ENCODE measurements around the gene PTGFR.

The PTGFR gene

GRCh38 chr1:78519446-78519845 is 28.7 kb downstream of the PTGFR start:
- DNase-seq (ENCODE audit: low read depth in 2 of 2, low spot score in 1 of 2), result no peak

DNA sequence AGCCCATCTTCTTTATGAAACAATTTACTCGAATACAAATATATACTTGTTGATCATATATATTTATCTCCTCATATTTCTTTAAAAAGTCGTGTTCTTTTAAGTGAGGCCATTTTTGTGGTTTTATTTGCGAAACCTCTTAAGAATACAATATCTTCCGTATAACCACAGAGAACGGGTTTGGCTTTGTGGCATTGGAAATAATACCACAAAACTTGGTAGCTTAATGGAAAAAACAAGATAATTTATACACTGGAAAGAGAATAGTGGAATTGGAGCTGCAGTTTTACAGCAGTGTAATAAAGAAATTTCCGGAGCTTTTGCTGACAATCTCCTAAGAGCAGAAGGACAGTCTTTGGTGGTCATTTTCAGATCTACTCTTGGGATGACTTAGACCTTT is 29.4 kb downstream of the PTGFR start:
- DNase-seq (ENCODE audit: low read depth in 2 of 2, low spot score in 1 of 2), result no peak

GRCh38 chr1:78520843-78521242 is 30.1 kb downstream of the PTGFR start:
- no peak for DNase-seq (ENCODE audit: low read depth in 2 of 2, low spot score in 1 of 2)

- DNase-seq (ENCODE audit: low read depth in 2 of 2, low spot score in 1 of 2), result no peak
Measured at GRCh38 chr1:78522136-78522535, 31.4 kb downstream of the PTGFR start.

- DNase-seq (ENCODE audit: low read depth in 2 of 2, low spot score in 1 of 2), result no peak
Measured at GRCh38 chr1:78526496-78526895, 35.7 kb downstream of the PTGFR start.

GRCh38 chr1:78527706-78528105 is 36.9 kb downstream of the PTGFR start:
- DNase-seq (ENCODE audit: low read depth in 2 of 2, low spot score in 1 of 2), result no peak

GRCh38 chr1:78533527-78533926 is 42.8 kb downstream of the PTGFR start:
- no peak for DNase-seq (ENCODE audit: low read depth in 2 of 2, low spot score in 1 of 2)

DNA sequence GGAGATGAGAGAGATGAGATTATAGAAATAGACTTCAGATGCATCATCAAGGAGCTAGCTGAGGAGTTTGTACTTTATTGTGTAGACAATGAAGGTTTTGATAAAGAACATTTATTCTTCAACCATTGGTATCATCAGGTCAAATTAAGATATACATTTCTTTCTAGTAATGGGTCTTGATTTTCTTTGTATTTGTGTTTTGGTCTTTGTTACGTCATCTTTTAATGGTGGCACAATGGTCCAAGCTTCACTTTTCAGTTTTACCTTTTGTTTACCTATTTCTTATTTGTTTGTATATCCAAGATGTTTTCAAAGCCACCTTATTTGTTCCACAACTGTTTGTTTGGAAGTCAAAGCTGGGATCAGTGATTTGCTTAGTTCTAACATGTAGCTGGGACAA is 44.5 kb downstream of the PTGFR start:
- DNase-seq (ENCODE audit: low read depth in 2 of 2, low spot score in 1 of 2), result no peak

GRCh38 chr1:78536427-78536826 is 45.7 kb downstream of the PTGFR start:
- DNase-seq (ENCODE audit: low read depth in 2 of 2, low spot score in 1 of 2), result no peak

DNA sequence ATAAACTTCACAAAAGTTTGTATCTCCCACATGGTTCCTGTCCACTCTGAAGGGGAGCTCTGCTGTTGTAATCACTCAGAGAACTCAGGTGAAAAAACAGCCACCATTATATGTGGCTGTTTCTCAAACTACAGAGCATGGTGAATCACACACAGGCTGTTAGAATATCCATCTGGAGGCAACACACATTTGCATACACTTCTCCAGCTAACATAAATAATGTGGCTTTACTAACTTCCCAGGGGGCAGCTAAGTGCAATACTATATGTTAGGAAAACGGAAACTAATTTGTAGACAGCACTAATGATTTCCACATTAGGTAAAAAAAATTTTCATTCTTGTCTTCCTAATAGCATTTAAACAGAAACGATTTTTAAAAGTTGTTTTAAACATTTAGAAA is 49.3 kb downstream of the PTGFR start:
- no peak for DNase-seq (ENCODE audit: low read depth in 2 of 2, low spot score in 1 of 2)

DNA sequence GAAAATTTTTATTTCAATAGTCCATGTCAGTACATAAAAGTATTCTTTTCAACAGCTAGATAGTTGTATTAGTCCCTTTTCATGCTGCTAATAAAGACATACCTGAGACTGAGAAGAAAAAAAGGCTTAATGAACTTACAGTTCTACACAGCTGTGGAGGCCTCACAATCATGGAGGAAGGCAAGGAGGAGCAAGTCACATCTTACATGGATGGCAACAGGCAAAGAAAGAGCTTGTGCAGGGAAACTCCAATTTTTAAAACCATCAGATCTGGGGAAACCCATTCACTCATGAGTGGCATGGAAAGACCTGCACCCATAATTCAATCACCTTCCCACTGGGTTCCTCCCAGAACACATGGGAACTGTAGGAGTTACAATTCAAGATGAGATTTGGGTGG is 50.7 kb downstream of the PTGFR start:
- DNase-seq (ENCODE audit: low read depth in 2 of 2, low spot score in 1 of 2), result no peak

- no peak for DNase-seq (ENCODE audit: low read depth in 2 of 2, low spot score in 1 of 2)
Measured at GRCh38 chr1:78543941-78544643, 53.3 kb downstream of the PTGFR start.

GRCh38 chr1:78547081-78547480 is 56.3 kb downstream of the PTGFR start:
- no peak for DNase-seq (ENCODE audit: low read depth in 2 of 2, low spot score in 1 of 2)

GRCh38 chr1:78549331-78549730 is 58.6 kb downstream of the PTGFR start:
- DNase-seq (ENCODE audit: low read depth in 2 of 2, low spot score in 1 of 2), result no peak

GRCh38 chr1:78549891-78550290 is 59.1 kb downstream of the PTGFR start:
- DNase-seq (ENCODE audit: low read depth in 2 of 2, low spot score in 1 of 2), result no peak

DNA sequence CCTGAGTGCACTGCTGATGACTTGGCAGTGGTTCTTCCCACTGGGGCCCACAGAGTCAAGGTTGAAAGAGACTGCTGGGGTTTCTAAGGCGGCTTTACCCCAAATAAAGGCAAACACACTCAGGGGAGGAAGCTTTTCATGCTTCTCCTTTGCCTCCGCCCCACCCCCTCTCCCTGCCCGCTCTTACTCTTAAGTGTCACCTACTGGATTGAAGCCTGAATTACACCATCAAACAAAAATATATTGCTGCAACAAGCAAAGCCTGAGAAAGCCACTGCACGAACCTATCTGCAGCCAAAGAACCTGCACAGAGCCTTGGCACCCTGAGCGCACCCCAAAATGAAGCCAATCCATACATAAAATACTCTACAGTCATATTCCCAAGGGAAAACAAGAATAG is 63.1 kb downstream of the PTGFR start:
- DNase-seq (ENCODE audit: low read depth in 2 of 2, low spot score in 1 of 2), result no peak

- DNase-seq (ENCODE audit: low read depth in 2 of 2, low spot score in 1 of 2), result no peak
Measured at GRCh38 chr1:78554840-78555239, 64.1 kb downstream of the PTGFR start.

DNA sequence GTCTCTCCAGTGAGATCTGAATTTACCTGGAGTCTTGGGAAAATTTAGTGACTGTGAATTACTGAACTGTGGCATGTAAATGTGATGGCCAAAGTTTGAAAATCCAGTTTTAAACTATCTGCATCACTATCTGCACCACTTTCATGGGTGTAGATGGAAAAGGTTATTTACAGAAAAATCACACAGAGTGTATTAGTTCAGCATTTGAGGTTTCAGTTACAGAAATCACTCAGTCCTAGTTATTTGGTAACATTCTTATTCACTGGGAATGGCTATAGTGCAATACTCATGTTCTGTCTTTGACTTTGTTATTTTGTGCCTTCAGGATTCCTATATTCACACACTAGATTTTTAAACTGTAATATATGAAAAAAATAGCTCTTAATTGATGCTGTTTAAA is 68.9 kb downstream of the PTGFR start:
- no peak for DNase-seq (ENCODE audit: low read depth in 2 of 2, low spot score in 1 of 2)

- no peak for DNase-seq (ENCODE audit: low read depth in 2 of 2, low spot score in 1 of 2)
Measured at GRCh38 chr1:78560811-78561210, 70.0 kb downstream of the PTGFR start.

- no peak for DNase-seq (ENCODE audit: low read depth in 2 of 2, low spot score in 1 of 2)
Measured at GRCh38 chr1:78561856-78562255, 71.1 kb downstream of the PTGFR start.

DNA sequence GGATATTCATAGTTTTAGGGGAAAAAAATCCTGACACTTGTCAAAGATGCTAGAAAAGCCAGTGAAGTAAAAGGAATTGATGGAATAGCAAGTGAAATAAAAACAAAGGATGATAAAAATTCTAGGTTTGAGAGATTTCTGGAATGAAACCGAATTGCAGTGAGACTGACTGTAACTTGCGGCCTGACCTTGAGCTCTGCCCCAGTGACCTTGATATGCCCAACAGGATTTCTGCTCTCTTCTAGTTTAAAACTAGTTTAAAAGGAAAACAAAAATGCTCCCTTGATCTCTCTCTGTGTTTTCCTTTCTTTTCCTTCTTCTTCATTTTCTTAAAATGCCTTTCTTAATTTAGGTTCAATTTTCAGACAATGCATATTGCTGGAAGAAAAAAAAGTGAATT is 74.6 kb downstream of the PTGFR start:
- DNase-seq (ENCODE audit: low read depth in 2 of 2, low spot score in 1 of 2), result no peak

DNA sequence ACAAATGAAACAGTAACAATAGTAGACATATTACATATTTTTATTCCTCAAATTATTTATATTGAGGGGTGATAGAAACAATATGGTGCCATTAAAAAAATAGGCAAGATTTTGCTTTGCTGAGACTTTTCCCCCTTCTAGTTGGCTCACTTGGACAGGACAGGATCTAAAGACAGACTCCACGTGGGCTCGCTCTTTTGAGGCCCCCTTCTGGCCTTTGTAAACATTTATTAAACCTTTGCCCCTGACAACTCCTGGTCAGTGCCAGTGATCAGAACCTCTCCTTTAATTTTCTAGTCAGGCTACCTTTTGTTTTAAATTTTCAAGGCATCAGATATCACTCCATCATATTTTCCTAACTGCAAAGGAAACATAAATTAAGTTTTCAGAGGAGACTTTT is 79.8 kb downstream of the PTGFR start:
- DNase-seq (ENCODE audit: low read depth in 2 of 2, low spot score in 1 of 2), result no peak

DNA sequence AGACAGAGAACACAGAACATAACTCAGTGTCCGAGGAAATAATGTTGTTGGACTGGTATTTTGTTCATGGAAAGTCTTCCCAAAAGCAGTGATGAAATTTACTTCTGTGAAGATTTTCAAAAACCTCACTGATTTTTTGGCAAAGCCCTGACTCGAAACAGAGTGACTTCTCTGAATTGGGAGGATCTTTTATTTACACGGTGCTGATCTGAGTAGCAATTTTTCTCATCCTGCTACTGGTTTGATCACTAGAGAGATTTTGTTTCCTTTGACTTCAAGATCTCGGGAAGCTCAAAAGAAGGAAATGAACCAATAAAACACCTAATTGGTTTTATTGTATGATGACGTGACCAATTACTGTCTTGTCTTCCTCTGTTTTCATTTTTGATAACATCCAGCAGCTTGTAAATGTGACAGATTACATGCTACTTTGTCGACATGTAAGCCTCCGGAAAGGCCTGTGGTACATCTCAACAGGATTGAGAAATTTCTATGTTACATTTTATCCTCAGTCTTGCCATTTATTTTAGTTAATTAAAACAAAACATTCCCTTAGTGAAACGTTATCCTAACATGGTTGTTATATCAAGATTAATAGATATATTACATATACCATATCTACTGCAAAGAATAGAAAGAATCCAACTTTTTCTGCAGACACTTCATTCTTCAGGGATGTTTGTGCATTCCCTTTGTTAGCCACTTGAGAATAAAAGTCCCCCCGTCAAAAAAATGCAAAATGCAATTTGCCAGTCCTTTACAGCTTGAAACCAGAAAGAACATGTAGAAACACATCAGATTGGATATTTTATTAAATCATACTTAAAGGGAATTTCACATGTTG is 86.7 kb downstream of the PTGFR start:
- no peak for DNase-seq (ENCODE audit: low read depth in 2 of 2, low spot score in 1 of 2)
